ENCODE measurements around the gene FAHD2A. TPM values are rescaled to one million over a fixed set of nuclear protein-coding genes. Genes with fewer than 3 reads are reported as not detected.

FAHD2A gene
- polyA plus RNA-seq, 1 donor from 2014 or later: 27.2 TPM

DNA sequence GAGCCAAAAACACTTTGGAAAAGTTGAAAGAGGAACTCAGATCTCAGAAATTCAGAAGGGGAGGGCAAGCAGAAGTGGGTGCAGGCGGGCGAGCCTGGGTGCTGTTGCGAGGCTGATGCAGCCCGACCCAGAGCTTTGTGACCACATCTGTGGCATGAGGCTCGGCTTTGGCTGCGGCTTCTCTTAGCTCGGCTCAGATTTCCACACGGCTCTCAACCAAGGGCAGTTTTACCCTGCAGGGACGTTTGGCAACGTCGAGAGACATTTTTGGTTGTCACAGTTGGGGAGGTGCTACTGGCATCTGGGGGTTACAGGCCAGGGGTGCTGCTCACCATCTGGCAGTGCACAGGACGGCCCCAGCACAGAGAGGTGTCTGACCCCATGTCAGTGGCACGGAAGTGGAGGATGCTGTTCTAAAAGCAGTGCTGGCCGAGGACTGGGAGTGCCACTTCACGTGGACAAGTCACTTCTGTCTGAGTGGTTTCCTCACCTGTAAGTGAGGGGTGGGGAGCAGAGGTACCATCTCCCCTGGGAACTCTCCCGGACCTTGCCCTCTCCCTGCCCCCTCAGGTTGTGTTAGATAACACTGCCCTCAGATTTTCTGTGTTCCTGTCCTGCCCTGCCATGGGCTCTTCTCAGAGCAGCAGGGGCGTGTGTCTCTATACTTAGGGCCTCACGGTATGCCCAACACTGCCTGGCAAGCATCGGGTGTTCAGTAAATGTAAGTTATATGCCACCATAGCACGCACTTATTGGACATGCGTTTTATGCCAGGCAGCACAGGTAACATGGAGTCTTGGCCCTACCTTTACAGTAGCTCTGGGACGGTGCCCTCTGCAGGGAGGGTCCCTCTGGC lies 48.7 kb upstream of the FAHD2A start:
- no peaks in the 10 kb centered on the region for H3K36me3 ChIP-seq (ENCODE audit: insufficient read depth, low read length)
- H3K9ac ChIP-seq (ENCODE audit: low read length): no peak overlapping the region
- H3K27me3 ChIP-seq (ENCODE audit: insufficient read depth, low read depth, low read length): peaks cover 3% of the 10 kb centered on the region
- no peaks in the 10 kb centered on the region for H3F3A ChIP-seq (ENCODE audit: insufficient read depth, low read length, poor library complexity, severe bottlenecking)
- H3K27ac ChIP-seq (ENCODE audit: low read length): no peak overlapping the region
- no peak overlapping the region for H3K4me3 ChIP-seq (ENCODE audit: low read length)
- TF ChIP-seq SMC3 (conservative IDR thresholded peaks at IDR 0.05; ENCODE audit: poor library complexity) (no peak), MXI1 (conservative IDR thresholded peaks at IDR 0.05; ENCODE audit: poor library complexity, severe bottlenecking) (no peak), RAD21 (conservative IDR thresholded peaks at IDR 0.05) (no peak), POLR2AphosphoS5 (IDR thresholded peaks at IDR 0.05) (no peak), TAF1 (IDR thresholded peaks at IDR 0.05; ENCODE audit: low read depth) (no peak), EP300 (conservative IDR thresholded peaks at IDR 0.05; ENCODE audit: poor library complexity, severe bottlenecking) (no peak), EZH2 (IDR thresholded peaks at IDR 0.05; ENCODE audit: borderline replicate concordance, insufficient read depth, low read length, poor library complexity, severe bottlenecking) (no peak)
- TF ChIP-seq, protein P1, sequence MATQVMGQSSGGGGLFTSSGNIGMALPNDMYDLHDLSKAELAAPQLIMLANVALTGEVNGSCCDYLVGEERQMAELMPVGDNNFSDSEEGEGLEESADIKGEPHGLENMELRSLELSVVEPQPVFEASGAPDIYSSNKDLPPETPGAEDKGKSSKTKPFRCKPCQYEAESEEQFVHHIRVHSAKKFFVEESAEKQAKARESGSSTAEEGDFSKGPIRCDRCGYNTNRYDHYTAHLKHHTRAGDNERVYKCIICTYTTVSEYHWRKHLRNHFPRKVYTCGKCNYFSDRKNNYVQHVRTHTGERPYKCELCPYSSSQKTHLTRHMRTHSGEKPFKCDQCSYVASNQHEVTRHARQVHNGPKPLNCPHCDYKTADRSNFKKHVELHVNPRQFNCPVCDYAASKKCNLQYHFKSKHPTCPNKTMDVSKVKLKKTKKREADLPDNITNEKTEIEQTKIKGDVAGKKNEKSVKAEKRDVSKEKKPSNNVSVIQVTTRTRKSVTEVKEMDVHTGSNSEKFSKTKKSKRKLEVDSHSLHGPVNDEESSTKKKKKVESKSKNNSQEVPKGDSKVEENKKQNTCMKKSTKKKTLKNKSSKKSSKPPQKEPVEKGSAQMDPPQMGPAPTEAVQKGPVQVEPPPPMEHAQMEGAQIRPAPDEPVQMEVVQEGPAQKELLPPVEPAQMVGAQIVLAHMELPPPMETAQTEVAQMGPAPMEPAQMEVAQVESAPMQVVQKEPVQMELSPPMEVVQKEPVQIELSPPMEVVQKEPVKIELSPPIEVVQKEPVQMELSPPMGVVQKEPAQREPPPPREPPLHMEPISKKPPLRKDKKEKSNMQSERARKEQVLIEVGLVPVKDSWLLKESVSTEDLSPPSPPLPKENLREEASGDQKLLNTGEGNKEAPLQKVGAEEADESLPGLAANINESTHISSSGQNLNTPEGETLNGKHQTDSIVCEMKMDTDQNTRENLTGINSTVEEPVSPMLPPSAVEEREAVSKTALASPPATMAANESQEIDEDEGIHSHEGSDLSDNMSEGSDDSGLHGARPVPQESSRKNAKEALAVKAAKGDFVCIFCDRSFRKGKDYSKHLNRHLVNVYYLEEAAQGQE (IDR thresholded peaks at IDR 0.05; ENCODE audit: borderline replicate concordance): no peak
- TF ChIP-seq, protein P2, sequence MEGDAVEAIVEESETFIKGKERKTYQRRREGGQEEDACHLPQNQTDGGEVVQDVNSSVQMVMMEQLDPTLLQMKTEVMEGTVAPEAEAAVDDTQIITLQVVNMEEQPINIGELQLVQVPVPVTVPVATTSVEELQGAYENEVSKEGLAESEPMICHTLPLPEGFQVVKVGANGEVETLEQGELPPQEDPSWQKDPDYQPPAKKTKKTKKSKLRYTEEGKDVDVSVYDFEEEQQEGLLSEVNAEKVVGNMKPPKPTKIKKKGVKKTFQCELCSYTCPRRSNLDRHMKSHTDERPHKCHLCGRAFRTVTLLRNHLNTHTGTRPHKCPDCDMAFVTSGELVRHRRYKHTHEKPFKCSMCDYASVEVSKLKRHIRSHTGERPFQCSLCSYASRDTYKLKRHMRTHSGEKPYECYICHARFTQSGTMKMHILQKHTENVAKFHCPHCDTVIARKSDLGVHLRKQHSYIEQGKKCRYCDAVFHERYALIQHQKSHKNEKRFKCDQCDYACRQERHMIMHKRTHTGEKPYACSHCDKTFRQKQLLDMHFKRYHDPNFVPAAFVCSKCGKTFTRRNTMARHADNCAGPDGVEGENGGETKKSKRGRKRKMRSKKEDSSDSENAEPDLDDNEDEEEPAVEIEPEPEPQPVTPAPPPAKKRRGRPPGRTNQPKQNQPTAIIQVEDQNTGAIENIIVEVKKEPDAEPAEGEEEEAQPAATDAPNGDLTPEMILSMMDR (IDR thresholded peaks at IDR 0.05; ENCODE audit: poor library complexity, severe bottlenecking): no peak
- no peaks in the 10 kb centered on the region for H3K79me2 ChIP-seq (replicated peaks; ENCODE audit: insufficient read depth, low read length)
- no peaks in the 10 kb centered on the region for H3K9me2 ChIP-seq (ENCODE audit: insufficient read depth, low read length)
- no peak overlapping the region for H2AFZ ChIP-seq (ENCODE audit: low read depth, low read length)
- no peak overlapping the region for H3K4me2 ChIP-seq (ENCODE audit: low read length)
- H3K9me3 ChIP-seq (ENCODE audit: low read length): peaks cover 6% of the 10 kb centered on the region
- no peaks in the 10 kb centered on the region for H4K20me1 ChIP-seq (ENCODE audit: insufficient read depth)

DNA sequence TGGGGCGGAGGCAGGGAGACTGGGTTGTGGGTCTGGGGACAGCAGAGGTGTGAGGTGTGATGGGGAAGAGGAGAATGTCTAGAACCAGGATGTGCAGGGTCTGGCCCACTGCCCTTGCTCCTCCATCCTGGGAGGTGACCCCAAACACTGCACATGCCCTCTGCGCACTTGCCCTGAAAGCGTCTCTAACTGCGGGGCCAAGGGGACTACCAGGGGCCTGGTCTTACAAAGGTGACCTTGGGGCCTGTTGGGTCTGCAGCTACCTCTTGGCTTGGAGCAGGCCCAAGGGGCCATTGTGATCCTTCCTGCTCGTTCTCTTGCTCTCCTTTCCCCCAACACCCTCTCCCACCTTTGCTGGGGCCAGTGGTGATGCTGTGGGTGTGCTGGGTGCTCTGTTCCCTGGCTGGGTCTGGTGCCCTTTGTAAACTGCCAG lies 48.0 kb upstream of the FAHD2A start:
- no peaks in the 10 kb centered on the region for H3K27me3 ChIP-seq (ENCODE audit: insufficient read depth, low read depth, low read length)
- no peaks in the 10 kb centered on the region for H3K9me2 ChIP-seq (ENCODE audit: insufficient read depth, low read length)
- H3K36me3 ChIP-seq (ENCODE audit: insufficient read depth, low read length): no peaks in the 10 kb centered on the region
- H3K27ac ChIP-seq (ENCODE audit: low read length): no peak overlapping the region
- no peak overlapping the region for H3K9ac ChIP-seq (ENCODE audit: low read length)
- no peak overlapping the region for H3K4me2 ChIP-seq (ENCODE audit: low read length)
- no peak for TF ChIP-seq MXI1 (conservative IDR thresholded peaks at IDR 0.05; ENCODE audit: poor library complexity, severe bottlenecking)
- TF ChIP-seq, protein P2 (IDR thresholded peaks at IDR 0.05; ENCODE audit: poor library complexity, severe bottlenecking): no peak
- no peak for TF ChIP-seq EP300 (conservative IDR thresholded peaks at IDR 0.05; ENCODE audit: poor library complexity, severe bottlenecking)
- TF ChIP-seq RAD21 (conservative IDR thresholded peaks at IDR 0.05): no peak
- TF ChIP-seq, protein P1 (IDR thresholded peaks at IDR 0.05; ENCODE audit: borderline replicate concordance): no peak
- no peak for TF ChIP-seq SMC3 (conservative IDR thresholded peaks at IDR 0.05; ENCODE audit: poor library complexity)
- TF ChIP-seq POLR2AphosphoS5 (IDR thresholded peaks at IDR 0.05): no peak
- no peak for TF ChIP-seq TAF1 (IDR thresholded peaks at IDR 0.05; ENCODE audit: low read depth)
- TF ChIP-seq EZH2 (IDR thresholded peaks at IDR 0.05; ENCODE audit: borderline replicate concordance, insufficient read depth, low read length, poor library complexity, severe bottlenecking): no peak
- no peak overlapping the region for H2AFZ ChIP-seq (ENCODE audit: low read depth, low read length)
- peaks cover 6% of the 10 kb centered on the region for H3K9me3 ChIP-seq (ENCODE audit: low read length)
- no peaks in the 10 kb centered on the region for H3F3A ChIP-seq (ENCODE audit: insufficient read depth, low read length, poor library complexity, severe bottlenecking)
- H3K4me3 ChIP-seq (ENCODE audit: low read length): no peak overlapping the region
- no peaks in the 10 kb centered on the region for H4K20me1 ChIP-seq (ENCODE audit: insufficient read depth)
- H3K79me2 ChIP-seq (replicated peaks; ENCODE audit: insufficient read depth, low read length): no peaks in the 10 kb centered on the region

Measured in neural cell (in vitro differentiated cells).